ENCODE results near the gene SEC22A.

DNA sequence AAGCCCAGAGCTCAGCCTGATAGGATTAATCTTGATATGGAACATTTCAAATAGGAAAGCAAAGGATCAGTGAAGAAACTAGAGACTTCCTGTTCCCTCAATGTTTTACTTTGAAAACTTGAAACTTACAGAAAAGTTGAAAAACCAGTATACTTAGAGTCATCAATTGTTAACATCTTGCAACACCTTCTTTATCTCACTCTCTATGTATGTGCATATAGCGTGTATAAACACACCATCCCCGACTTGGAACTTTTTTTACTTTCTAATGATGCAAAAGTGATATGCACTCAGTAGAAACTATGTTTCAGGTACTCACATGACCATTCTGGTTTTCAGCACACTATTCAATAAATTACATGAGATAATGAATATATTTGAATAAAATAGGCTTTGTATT is 60.5 kb downstream of the SEC22A start:
- TF ChIP-seq POLR2A (IDR thresholded peaks at IDR 0.05; ENCODE audit: low read depth, low read length) (no peak), MXI1 (IDR thresholded peaks at IDR 0.05; ENCODE audit: low read depth, low read length) (no peak), RAD21 (IDR thresholded peaks at IDR 0.05; ENCODE audit: insufficient read depth, low read depth, low read length) (no peak)
- TF ChIP-seq, protein P1, sequence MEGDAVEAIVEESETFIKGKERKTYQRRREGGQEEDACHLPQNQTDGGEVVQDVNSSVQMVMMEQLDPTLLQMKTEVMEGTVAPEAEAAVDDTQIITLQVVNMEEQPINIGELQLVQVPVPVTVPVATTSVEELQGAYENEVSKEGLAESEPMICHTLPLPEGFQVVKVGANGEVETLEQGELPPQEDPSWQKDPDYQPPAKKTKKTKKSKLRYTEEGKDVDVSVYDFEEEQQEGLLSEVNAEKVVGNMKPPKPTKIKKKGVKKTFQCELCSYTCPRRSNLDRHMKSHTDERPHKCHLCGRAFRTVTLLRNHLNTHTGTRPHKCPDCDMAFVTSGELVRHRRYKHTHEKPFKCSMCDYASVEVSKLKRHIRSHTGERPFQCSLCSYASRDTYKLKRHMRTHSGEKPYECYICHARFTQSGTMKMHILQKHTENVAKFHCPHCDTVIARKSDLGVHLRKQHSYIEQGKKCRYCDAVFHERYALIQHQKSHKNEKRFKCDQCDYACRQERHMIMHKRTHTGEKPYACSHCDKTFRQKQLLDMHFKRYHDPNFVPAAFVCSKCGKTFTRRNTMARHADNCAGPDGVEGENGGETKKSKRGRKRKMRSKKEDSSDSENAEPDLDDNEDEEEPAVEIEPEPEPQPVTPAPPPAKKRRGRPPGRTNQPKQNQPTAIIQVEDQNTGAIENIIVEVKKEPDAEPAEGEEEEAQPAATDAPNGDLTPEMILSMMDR (IDR thresholded peaks at IDR 0.05 in 2 of 3, conservative IDR thresholded peaks at IDR 0.05 in 1 of 3; ENCODE audit: control insufficient read depth in 2 of 3, extremely low read depth in 1 of 3, insufficient read depth in 1 of 3, low read depth in 3 of 3, low read length in 3 of 3): no peak
- TF ChIP-seq, protein P2, sequence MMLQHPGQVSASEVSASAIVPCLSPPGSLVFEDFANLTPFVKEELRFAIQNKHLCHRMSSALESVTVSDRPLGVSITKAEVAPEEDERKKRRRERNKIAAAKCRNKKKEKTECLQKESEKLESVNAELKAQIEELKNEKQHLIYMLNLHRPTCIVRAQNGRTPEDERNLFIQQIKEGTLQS (IDR thresholded peaks at IDR 0.05; ENCODE audit: borderline replicate concordance, extremely low read depth, low read depth, low read length): no peak

All from GM12878 (cell line).